ENCODE data around the gene TMEM259. TPM values are rescaled to one million over a fixed set of nuclear protein-coding genes. Genes with fewer than 3 reads are reported as not detected.
A peak's percentile ranks its signal among the peaks of the same experiment; 100 is the strongest.

The TMEM259 gene
- total RNA-seq, 2 donors from 2014 or later: 270 to 318 TPM

DNA sequence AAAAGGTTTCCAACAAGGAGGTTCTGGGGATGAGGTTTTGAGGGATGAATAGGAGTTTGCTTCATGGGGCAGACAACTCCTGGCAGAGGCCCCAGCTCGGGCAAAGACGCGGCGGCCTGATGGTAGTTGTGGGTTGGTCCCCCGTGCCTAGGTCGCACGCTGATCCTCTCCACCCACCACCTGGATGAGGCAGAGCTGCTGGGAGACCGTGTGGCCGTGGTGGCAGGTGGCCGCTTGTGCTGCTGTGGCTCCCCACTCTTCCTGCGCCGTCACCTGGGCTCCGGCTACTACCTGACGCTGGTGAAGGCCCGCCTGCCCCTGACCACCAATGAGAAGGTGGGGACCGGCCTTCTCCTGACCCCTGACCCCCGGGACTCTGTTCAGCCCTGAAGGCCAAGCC is 30.9 kb upstream of the TMEM259 start:
- Mint-ChIP-seq H3K4me1 (peaks cover 12% of the 10 kb centered on the region), H3K27me3 (no peaks in the 10 kb centered on the region), H3K27ac (no peak overlapping the region), H3K36me3 (ENCODE audit: low read depth) (no peaks in the 10 kb centered on the region), H3K4me3 (no peak overlapping the region)
- DNase-seq (no peak), ATAC-seq (no peak)
- no peaks in the 10 kb centered on the region for H3K9me3 ChIP-seq (ENCODE audit: control insufficient read depth, low read length, poor library complexity, severe bottlenecking)

DNA sequence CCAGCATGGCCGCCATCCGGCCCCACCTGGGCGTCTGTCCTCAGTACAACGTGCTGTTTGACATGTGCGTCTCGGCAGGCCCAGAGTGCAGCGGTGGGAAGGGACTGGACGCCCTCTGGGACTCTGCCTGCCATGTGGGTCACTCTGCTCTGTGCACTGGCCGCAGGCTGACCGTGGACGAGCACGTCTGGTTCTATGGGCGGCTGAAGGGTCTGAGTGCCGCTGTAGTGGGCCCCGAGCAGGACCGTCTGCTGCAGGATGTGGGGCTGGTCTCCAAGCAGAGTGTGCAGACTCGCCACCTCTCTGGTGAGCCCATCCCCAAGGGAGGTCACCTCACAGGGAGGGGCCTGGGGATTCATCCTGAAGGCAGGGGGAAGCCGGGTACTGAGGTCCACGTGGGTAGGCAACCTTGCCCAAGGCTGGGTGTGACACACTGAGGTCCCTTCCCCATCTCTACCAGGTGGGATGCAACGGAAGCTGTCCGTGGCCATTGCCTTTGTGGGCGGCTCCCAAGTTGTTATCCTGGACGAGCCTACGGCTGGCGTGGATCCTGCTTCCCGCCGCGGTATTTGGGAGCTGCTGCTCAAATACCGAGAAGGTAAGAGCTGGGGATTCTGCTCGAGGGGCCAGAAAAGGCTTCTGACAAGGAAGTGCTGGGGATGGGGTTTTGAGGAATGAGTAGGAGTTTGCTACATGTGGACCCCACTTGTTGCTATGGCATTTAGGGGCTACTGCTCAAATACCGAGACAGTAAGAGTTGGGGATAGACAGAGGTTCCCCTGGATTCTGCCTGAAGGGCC is 30.3 kb upstream of the TMEM259 start:
- ATAC-seq (no peak), DNase-seq (no peak)
- H3K9me3 ChIP-seq (ENCODE audit: control insufficient read depth, low read length, poor library complexity, severe bottlenecking): no peaks in the 10 kb centered on the region
- H3K4me3 Mint-ChIP-seq: no peak overlapping the region
- H3K36me3 Mint-ChIP-seq (ENCODE audit: low read depth): no peaks in the 10 kb centered on the region
- no peaks in the 10 kb centered on the region for H3K27me3 Mint-ChIP-seq
- peaks cover 8% of the 10 kb centered on the region for H3K4me1 Mint-ChIP-seq
- no peak overlapping the region for H3K27ac Mint-ChIP-seq

- H3K4me1 Mint-ChIP-seq: peaks cover 10% of the 10 kb centered on the region
- DNase-seq: no peak
- H3K9me3 ChIP-seq (ENCODE audit: control insufficient read depth, low read length, poor library complexity, severe bottlenecking): no peaks in the 10 kb centered on the region
- no peaks in the 10 kb centered on the region for H3K36me3 Mint-ChIP-seq (ENCODE audit: low read depth)
- H3K4me3 Mint-ChIP-seq: no peak overlapping the region
- no peak for ATAC-seq
- H3K27ac Mint-ChIP-seq: no peak overlapping the region
- no peaks in the 10 kb centered on the region for H3K27me3 Mint-ChIP-seq
Observed at GRCh38 chr19:1049800-1050199, 28.9 kb upstream of the TMEM259 start.

DNA sequence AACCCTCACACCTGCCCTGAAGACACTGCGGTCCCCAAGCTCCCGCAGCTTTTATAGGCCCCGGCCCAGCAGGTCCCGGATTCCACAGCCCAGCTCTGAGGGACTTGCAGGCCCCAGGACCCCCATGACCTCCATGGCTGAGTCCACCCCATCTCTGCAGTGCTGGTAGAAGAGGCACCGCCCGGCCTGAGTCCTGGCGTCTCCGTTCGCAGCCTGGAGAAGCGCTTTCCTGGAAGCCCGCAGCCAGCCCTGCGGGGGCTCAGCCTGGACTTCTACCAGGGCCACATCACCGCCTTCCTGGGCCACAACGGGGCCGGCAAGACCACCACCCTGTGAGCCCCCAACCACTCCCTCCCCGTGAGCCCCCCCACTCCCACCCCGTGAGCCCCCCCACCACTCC is 28.2 kb upstream of the TMEM259 start:
- H3K4me1 Mint-ChIP-seq: peaks cover 10% of the 10 kb centered on the region
- no peaks in the 10 kb centered on the region for H3K9me3 ChIP-seq (ENCODE audit: control insufficient read depth, low read length, poor library complexity, severe bottlenecking)
- H3K36me3 Mint-ChIP-seq (ENCODE audit: low read depth): no peaks in the 10 kb centered on the region
- DNase-seq (no peak), ATAC-seq (no peak)
- H3K27me3 Mint-ChIP-seq: no peaks in the 10 kb centered on the region
- H3K27ac Mint-ChIP-seq: no peak overlapping the region
- H3K4me3 Mint-ChIP-seq: no peak overlapping the region

DNA sequence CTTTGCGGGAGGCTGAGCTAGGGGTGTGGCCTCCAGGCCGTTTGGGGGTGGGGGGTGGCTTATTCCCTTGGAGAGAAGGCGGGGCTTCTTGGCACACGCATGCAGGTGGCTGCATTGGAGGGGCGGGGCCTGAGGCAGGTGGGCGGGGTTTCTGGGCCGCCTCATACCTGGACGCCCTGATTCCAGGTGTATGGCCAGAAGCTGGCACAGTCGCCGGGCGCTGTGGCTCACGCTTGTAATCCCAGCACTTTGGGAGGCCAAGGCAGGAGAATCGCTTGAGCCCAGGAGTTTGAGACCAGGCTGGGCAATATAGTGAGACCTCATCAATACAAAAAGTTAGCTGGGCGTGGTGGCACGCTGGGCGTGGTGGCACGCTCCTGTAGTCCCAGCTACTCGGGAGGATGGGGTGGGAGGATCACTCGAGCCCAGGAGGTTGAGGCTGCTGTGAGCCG is 26.8 kb upstream of the TMEM259 start:
- no peak for DNase-seq
- H3K9me3 ChIP-seq (ENCODE audit: control insufficient read depth, low read length, poor library complexity, severe bottlenecking): no peaks in the 10 kb centered on the region
- ATAC-seq: no peak
- Mint-ChIP-seq H3K4me3 (no peak overlapping the region), H3K27ac (no peak overlapping the region), H3K27me3 (no peaks in the 10 kb centered on the region), H3K36me3 (ENCODE audit: low read depth) (no peaks in the 10 kb centered on the region), H3K4me1 (peaks cover 10% of the 10 kb centered on the region)

- H3K27me3 Mint-ChIP-seq: no peaks in the 10 kb centered on the region
- DNase-seq: no peak
Observed at GRCh38 chr19:1046836-1047695, 26.1 kb upstream of the TMEM259 start.

DNA sequence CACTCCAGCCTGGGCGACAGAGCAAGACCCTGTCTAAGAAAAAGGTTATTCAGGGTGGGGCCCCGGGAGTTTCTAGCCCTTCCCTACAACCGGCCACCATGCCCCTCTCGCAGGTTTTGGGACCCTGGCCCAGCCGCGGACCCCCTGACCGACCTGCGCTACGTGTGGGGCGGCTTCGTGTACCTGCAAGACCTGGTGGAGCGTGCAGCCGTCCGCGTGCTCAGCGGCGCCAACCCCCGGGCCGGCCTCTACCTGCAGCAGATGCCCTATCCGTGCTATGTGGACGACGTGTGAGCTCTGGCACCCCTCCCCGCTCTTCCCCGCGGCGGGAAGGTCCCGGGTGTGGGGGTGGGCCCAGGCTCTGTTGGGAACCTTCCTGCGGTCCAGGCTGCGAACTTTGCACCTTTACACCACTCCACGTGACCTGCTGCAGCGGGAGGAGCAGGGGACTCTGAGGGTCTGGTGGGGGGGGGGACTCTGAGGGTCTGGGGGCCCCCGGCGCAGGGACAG is 25.2 kb upstream of the TMEM259 start:
- DNase-seq: no peak
- Mint-ChIP-seq H3K4me1 (peaks cover 5% of the 10 kb centered on the region), H3K36me3 (ENCODE audit: low read depth) (no peaks in the 10 kb centered on the region), H3K27me3 (no peaks in the 10 kb centered on the region), H3K27ac (no peak overlapping the region), H3K4me3 (no peak overlapping the region)
- no peaks in the 10 kb centered on the region for H3K9me3 ChIP-seq (ENCODE audit: control insufficient read depth, low read length, poor library complexity, severe bottlenecking)
- no peak for ATAC-seq

More at GRCh38 chr19:1046836-1047695, 26.1 kb upstream of the TMEM259 start:
- Mint-ChIP-seq H3K4me1 (peaks cover 8% of the 10 kb centered on the region), H3K27ac (no peak overlapping the region), H3K4me3 (no peak overlapping the region), H3K36me3 (ENCODE audit: low read depth) (no peaks in the 10 kb centered on the region)
- ATAC-seq: peak; percentile 35
- no peaks in the 10 kb centered on the region for H3K9me3 ChIP-seq (ENCODE audit: control insufficient read depth, low read length, poor library complexity, severe bottlenecking)

GRCh38 chr19:1045247-1045603 is 24.3 kb upstream of the TMEM259 start:
- Mint-ChIP-seq H3K4me3 (peak overlapping the region; percentile 22), H3K27ac (no peak overlapping the region), H3K27me3 (no peaks in the 10 kb centered on the region), H3K4me1 (peaks cover 8% of the 10 kb centered on the region), H3K36me3 (ENCODE audit: low read depth) (no peaks in the 10 kb centered on the region)
- no peaks in the 10 kb centered on the region for H3K9me3 ChIP-seq (ENCODE audit: control insufficient read depth, low read length, poor library complexity, severe bottlenecking)
- ATAC-seq: peak; percentile 77
- peak; percentile 56 to 65 (median 63) for DNase-seq

DNA sequence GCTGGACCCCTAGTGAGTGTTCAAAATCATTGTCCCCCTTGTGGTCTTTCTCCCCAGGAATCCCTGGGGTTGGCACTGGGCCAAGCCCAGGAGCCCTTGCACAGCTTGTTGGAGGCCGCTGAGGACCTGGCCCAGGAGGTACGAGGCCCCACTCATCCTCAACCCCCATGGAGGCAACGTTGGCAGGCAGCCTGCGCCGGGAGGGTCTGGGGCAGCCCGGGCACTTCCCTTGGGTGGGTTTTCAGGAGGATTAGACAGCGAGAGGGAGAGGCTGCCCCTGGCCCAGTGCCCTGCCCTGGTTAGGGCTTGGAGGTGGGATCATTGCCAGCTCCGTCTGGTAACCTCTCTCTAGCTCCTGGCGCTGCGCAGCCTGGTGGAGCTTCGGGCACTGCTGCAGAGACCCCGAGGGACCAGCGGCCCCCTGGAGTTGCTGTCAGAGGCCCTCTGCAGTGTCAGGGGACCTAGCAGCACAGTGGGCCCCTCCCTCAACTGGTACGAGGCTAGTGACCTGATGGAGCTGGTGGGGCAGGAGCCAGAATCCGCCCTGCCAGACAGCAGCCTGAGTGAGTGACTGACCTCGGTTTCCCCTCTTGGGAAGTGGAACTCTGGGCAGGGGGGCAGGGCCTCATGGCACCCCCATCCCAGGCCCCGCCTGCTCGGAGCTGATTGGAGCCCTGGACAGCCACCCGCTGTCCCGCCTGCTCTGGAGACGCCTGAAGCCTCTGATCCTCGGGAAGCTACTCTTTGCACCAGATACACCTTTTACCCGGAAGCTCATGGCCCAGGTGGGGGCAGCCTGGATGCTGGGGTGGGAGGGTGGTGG is 22.0 kb upstream of the TMEM259 start:
- no peaks in the 10 kb centered on the region for H3K9me3 ChIP-seq (ENCODE audit: control insufficient read depth, low read length, poor library complexity, severe bottlenecking)
- Mint-ChIP-seq H3K36me3 (ENCODE audit: low read depth) (no peaks in the 10 kb centered on the region), H3K27me3 (no peaks in the 10 kb centered on the region), H3K27ac (peak overlapping the region; percentile 19), H3K4me1 (peaks cover 23% of the 10 kb centered on the region), H3K4me3 (peak overlapping the region; percentile 65)
- no peak for ATAC-seq
- DNase-seq: no peak

- Mint-ChIP-seq H3K4me3 (peak overlapping the region; percentile 97), H3K36me3 (ENCODE audit: low read depth) (no peaks in the 10 kb centered on the region), H3K27me3 (no peaks in the 10 kb centered on the region), H3K27ac (peak overlapping the region; percentile 97), H3K4me1 (peaks cover 28% of the 10 kb centered on the region)
- no peak for ATAC-seq
- no peaks in the 10 kb centered on the region for H3K9me3 ChIP-seq (ENCODE audit: control insufficient read depth, low read length, poor library complexity, severe bottlenecking)
- no peak for DNase-seq
Observed at GRCh38 chr19:1041835-1042685, 21.1 kb upstream of the TMEM259 start.

GRCh38 chr19:1041272-1041834 is 20.4 kb upstream of the TMEM259 start:
- DNase-seq: peak in 1 of 3 donors; percentile 8
- peak overlapping the region; percentile 97 for H3K27ac Mint-ChIP-seq
- ATAC-seq: no peak

More at GRCh38 chr19:1041272-1041834, 20.4 kb upstream of the TMEM259 start:
- no peaks in the 10 kb centered on the region for H3K9me3 ChIP-seq (ENCODE audit: control insufficient read depth, low read length, poor library complexity, severe bottlenecking)
- Mint-ChIP-seq H3K27me3 (no peaks in the 10 kb centered on the region), H3K4me3 (peak overlapping the region; percentile 97), H3K36me3 (ENCODE audit: low read depth) (peaks cover 2% of the 10 kb centered on the region), H3K4me1 (peaks cover 31% of the 10 kb centered on the region)
